CD1c-positive myeloid dendritic cell (primary cell): ENCODE results near the gene FAM124A.

Source experiments
- DNase-seq: peaks from one replicate; pipeline ENCODE4 v3.0.0-alpha.2; 2016; ENCODE audit errors: extremely low spot score

FAM124A gene

GRCh38 chr13:51243227-51243626 is 21.0 kb downstream of the FAM124A start:
- DNase-seq = no peak

GRCh38 chr13:51243832-51244231 is 21.6 kb downstream of the FAM124A start:
- no peak for DNase-seq

- no peak for DNase-seq
These were observed 22.6 kb downstream of the FAM124A start for GRCh38 chr13:51244637-51245405.

- DNase-seq = no peak
These were observed 23.4 kb downstream of the FAM124A start for GRCh38 chr13:51245583-51245982.

GRCh38 chr13:51246025-51246417 is 23.8 kb downstream of the FAM124A start:
- no peak for DNase-seq

- DNase-seq = no peak
These were observed 24.4 kb downstream of the FAM124A start for GRCh38 chr13:51246418-51247277.

- no peak for DNase-seq
These were observed 27.1 kb downstream of the FAM124A start for GRCh38 chr13:51249255-51249654.

GRCh38 chr13:51249770-51250741 is 27.9 kb downstream of the FAM124A start:
- peak; percentile 10 for DNase-seq

- no peak for DNase-seq
These were observed 29.3 kb downstream of the FAM124A start for GRCh38 chr13:51251480-51251879.

GRCh38 chr13:51252954-51253532 is 30.8 kb downstream of the FAM124A start:
- peak; percentile 58 for DNase-seq

- no peak for DNase-seq
These were observed 33.4 kb downstream of the FAM124A start for GRCh38 chr13:51255556-51255955.

GRCh38 chr13:51257187-51257586 is 35.0 kb downstream of the FAM124A start:
- no peak for DNase-seq

- DNase-seq = peak; percentile 81
These were observed 36.7 kb downstream of the FAM124A start for GRCh38 chr13:51258612-51259548.

- no peak for DNase-seq
These were observed 38.0 kb downstream of the FAM124A start for GRCh38 chr13:51260154-51260553.

- no peak for DNase-seq
These were observed 39.5 kb downstream of the FAM124A start for GRCh38 chr13:51261610-51262249.

GRCh38 chr13:51262501-51263211 is 40.5 kb downstream of the FAM124A start:
- DNase-seq = no peak

GRCh38 chr13:51266642-51267041 is 44.4 kb downstream of the FAM124A start:
- no peak for DNase-seq

GRCh38 chr13:51267622-51268021 is 45.4 kb downstream of the FAM124A start:
- no peak for DNase-seq

GRCh38 chr13:51269039-51269438 is 46.8 kb downstream of the FAM124A start:
- DNase-seq = no peak
